ENCODE results near the gene RAD54L.

The RAD54L gene

GRCh38 chr1:46298387-46298786 is 50.8 kb downstream of the RAD54L start:
- DNase-seq (ENCODE audit: low spot score) (no peak), ATAC-seq (ENCODE audit: low read depth) (no peak)
- H3K4me1 ChIP-seq (ENCODE audit: insufficient read depth, poor library complexity, severe bottlenecking) = no peaks in the 10 kb centered on the region
- no peak overlapping the region for H3K4me3 ChIP-seq (ENCODE audit: severe bottlenecking)
- peaks cover 48% of the 10 kb centered on the region for H3K36me3 ChIP-seq (ENCODE audit: low read depth)
- H3K27me3 ChIP-seq (ENCODE audit: insufficient read depth, poor library complexity, severe bottlenecking) = no peaks in the 10 kb centered on the region
- H3K27ac ChIP-seq (ENCODE audit: poor library complexity, severe bottlenecking) = no peak overlapping the region
- no peak for TF ChIP-seq CTCF (IDR thresholded peaks at IDR 0.05; ENCODE audit: poor library complexity, severe bottlenecking)
- H3K9me3 ChIP-seq (ENCODE audit: severe bottlenecking) = no peaks in the 10 kb centered on the region

DNA sequence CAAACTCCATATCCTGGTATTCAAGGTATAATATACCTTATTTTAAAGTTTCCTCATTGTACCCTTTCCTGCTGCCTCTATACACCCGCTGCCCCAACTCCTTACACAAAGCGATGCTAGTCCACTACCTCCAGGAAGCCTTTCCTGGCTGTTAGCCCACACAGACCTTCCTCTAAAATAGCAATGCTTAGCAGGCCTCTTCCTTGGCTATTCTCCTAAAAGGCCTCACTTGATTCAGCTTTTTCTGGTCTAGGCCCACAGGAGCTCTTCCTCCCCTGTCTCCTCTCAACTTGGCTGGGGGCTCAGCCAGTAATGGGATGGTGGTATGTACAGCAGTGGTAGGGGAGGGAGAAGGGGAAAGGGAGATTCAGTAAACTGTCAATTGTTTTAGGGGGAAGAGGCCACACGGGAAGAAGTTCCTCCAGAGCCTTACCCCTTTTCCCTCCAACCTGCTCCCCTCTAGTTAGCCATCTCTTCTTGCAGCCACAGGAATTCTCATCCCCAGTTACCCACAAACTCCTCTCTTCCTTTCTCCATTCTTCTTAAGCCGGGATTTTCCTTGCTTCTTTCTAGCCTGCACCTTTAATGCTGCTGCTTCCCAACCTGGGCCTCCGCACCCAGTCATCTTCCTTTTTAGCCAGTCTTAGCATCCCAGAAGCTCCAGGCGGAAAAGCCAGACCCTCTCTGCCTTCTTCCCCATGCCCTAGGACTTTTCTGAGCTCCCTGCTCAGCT is 53.3 kb downstream of the RAD54L start:
- Histone ChIP-seq H3K27ac (ENCODE audit: poor library complexity, severe bottlenecking) (peak overlapping the region; percentile 80), H3K9me3 (ENCODE audit: severe bottlenecking) (no peaks in the 10 kb centered on the region), H3K27me3 (ENCODE audit: insufficient read depth, poor library complexity, severe bottlenecking) (no peaks in the 10 kb centered on the region), H3K4me1 (ENCODE audit: insufficient read depth, poor library complexity, severe bottlenecking) (peaks cover 3% of the 10 kb centered on the region), H3K4me3 (ENCODE audit: severe bottlenecking) (peak overlapping the region; percentile 58), H3K36me3 (ENCODE audit: low read depth) (peaks cover 36% of the 10 kb centered on the region)
- DNase-seq (ENCODE audit: low spot score) = no peak
- no peak for TF ChIP-seq CTCF (IDR thresholded peaks at IDR 0.05; ENCODE audit: poor library complexity, severe bottlenecking)
- peak; percentile 2; the same call in 1 of the 3 replicates for ATAC-seq (ENCODE audit: low read depth)

DNA sequence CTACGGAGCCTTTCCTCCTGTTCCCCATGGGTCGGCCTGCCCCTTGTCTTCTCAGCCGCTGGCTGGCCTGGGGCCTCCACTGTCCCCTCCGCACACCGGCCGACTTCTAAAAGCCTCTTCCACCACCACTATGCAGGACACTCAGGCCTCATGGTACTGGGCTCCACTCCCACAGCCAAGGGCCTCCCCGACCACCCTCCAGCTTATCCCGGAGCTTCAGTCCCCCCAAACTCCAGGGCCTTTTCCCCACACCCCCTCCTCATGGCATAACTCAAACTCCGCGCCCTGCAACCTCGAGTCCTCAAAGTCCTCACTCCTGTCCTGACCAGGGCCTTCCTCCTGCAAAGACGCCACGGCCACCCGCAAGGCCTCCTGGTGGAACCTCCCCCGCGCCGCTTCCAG is 53.8 kb downstream of the RAD54L start:
- ATAC-seq (ENCODE audit: low read depth) (peak; percentile 10; the same call in 2 of the 3 replicates), DNase-seq (ENCODE audit: low spot score) (no peak)
- Histone ChIP-seq H3K27me3 (ENCODE audit: insufficient read depth, poor library complexity, severe bottlenecking) (no peaks in the 10 kb centered on the region), H3K4me3 (ENCODE audit: severe bottlenecking) (peak overlapping the region; percentile 58), H3K27ac (ENCODE audit: poor library complexity, severe bottlenecking) (peak overlapping the region; percentile 80), H3K9me3 (ENCODE audit: severe bottlenecking) (no peaks in the 10 kb centered on the region), H3K36me3 (ENCODE audit: low read depth) (peaks cover 33% of the 10 kb centered on the region), H3K4me1 (ENCODE audit: insufficient read depth, poor library complexity, severe bottlenecking) (peaks cover 3% of the 10 kb centered on the region)
- no peak for TF ChIP-seq CTCF (IDR thresholded peaks at IDR 0.05; ENCODE audit: poor library complexity, severe bottlenecking)

DNA sequence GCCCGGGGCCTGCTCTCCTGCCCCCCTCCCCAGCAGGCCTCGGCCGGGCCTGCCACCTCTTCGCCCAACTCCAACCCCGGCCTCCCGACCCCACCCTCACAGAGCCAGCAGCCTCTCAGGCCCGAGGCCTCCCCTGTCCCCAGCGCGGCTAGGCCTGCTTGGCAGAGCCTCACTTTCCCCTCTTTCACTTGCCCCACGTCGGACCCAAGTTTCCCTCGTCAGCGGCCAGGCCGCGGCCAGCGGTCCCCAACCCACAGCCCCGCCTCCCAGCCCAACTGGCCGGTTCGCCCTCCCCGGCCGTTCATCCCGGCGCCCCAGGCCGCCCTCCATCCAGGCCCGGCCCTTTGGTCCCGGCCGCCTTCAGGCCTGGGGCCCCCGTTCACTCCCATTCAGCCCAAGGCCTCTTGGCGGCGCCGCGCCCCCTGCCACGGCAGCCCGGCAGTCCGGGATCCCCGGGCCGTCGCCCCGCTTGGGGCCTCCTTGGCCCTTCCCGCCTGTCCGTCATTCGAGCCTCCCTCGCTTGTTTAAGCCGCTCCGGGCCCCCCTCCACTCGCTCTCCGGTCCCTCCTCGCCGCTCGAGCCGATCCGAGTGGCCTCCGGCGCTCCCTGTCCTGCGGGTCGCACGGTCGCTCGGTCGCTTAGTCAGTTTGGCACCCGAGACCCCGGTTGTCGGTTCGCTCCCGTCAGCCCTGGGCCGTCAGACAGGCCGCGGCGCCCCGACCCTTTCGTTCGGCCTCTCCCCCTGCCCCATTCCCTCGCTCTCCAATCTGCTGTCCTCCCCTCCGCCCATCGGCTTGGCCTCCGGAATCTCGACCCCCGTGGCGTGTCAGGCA is 54.5 kb downstream of the RAD54L start:
- Histone ChIP-seq H3K36me3 (ENCODE audit: low read depth) (peaks cover 33% of the 10 kb centered on the region), H3K27ac (ENCODE audit: poor library complexity, severe bottlenecking) (peak overlapping the region; percentile 80), H3K9me3 (ENCODE audit: severe bottlenecking) (no peaks in the 10 kb centered on the region), H3K27me3 (ENCODE audit: insufficient read depth, poor library complexity, severe bottlenecking) (no peaks in the 10 kb centered on the region), H3K4me1 (ENCODE audit: insufficient read depth, poor library complexity, severe bottlenecking) (peaks cover 3% of the 10 kb centered on the region), H3K4me3 (ENCODE audit: severe bottlenecking) (peak overlapping the region; percentile 58)
- ATAC-seq (ENCODE audit: low read depth) (peak; percentile 36), DNase-seq (ENCODE audit: low spot score) (no peak)
- no peak for TF ChIP-seq CTCF (IDR thresholded peaks at IDR 0.05; ENCODE audit: poor library complexity, severe bottlenecking)
